ENCODE measurements around the gene YOD1.
A peak's percentile ranks its signal among the peaks of the same experiment; 100 is the strongest.
"Not testable (repeated sequence)": the region's sequence is repeated elsewhere in the genome, so short reads cannot be mapped to it uniquely, and the experiment has no call there.

YOD1 gene

DNA sequence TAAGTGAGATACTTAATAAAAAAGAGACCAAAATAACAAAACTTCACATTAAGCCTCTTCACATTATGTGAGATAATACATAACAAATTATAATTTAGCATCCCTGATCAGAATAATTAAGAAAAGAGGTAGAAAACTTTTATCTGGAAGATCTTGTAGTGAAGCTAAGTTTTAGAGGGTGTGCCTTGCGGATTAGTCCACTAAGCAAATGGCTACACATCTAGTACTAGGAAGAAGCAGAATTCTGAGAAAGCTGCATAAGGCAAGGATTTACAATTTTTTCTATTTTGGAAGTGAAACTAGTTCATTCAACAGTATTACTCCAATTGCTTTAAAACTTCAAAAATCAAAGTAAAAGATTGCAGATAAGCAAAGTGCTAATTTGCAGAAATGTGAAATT lies 3.5 kb downstream of the YOD1 start:
- no peak for DNase-seq

- no peak for DNase-seq
These were observed 5.6 kb downstream of the YOD1 start for GRCh38 chr1:207045453-207045852.

GRCh38 chr1:207041397-207041796 lies 9.6 kb downstream of the YOD1 start:
- not testable (repeated sequence) for DNase-seq

GRCh38 chr1:207040181-207040533 lies 10.9 kb downstream of the YOD1 start:
- no peak for DNase-seq

DNA sequence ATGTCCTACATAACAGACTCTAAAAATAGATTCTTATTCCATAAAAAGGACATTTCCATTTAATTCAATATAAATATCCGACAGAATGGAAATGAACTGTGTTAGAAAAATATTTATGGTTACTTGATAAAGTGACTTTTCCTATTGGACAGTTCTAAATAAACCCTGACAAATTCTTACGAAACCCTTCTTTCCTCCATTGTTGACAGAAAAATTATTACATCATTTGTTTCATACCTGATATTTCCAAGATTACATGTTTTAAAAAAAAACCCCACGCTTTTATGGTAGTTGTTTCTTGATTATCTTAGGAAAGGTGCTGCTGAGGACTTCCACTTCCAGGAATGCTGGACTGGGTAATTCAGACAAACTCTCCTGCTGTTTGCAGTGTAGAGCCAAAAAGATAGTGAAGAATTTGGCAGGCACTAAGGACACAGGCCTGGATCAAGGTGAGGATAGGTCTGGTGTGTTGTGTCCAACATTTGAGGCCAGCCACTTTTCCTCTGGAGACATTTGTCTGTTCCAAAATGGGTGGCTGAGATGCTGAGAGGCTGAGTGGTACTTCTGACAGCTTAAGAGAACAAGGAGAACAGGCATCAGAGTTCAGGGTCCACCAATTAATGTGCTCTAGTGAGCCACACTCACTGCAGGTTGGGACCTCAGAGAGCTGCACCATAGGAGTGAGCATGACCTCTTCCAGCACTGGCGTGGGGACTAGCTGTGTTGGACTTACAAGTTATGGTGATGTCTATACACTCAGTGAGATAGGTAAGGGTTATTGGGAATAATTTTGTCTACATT lies 11.4 kb downstream of the YOD1 start:
- DNase-seq = no peak

GRCh38 chr1:207036865-207037264 lies 14.1 kb downstream of the YOD1 start:
- DNase-seq = no peak

GRCh38 chr1:207035877-207036551 lies 15.0 kb downstream of the YOD1 start:
- no peak for DNase-seq

DNA sequence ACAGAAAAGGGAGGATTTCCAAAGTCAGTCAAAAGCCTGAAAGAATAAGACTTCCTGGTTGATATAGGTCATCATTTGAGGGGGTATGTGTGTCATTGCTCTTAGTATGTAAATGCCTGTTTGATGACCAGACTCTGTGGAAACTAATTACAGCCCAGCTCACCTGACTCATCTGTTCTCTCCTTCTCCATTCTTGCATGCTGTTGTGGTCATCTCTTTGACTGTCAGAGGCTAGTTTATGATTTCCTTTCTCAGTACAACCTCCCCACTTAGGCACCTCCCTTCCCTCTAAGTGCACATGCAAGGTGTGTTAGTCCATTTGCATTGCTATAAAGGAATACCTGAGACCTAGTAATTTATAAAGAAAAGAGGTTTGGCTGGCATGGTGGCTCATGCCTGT lies 16.0 kb downstream of the YOD1 start:
- DNase-seq = no peak

GRCh38 chr1:207034208-207034607 lies 16.8 kb downstream of the YOD1 start:
- DNase-seq = no peak

- DNase-seq = no peak
These were observed 17.7 kb downstream of the YOD1 start for GRCh38 chr1:207033302-207033701.

GRCh38 chr1:207032528-207033017 lies 18.4 kb downstream of the YOD1 start, which contains the start of gene C1orf116:
TSS of gene C1orf116 (minus strand) at chr1:207032756. CDS start at chr1:207027598, 5,158 bp downstream.
- DNase-seq = peak; percentile 80

DNA sequence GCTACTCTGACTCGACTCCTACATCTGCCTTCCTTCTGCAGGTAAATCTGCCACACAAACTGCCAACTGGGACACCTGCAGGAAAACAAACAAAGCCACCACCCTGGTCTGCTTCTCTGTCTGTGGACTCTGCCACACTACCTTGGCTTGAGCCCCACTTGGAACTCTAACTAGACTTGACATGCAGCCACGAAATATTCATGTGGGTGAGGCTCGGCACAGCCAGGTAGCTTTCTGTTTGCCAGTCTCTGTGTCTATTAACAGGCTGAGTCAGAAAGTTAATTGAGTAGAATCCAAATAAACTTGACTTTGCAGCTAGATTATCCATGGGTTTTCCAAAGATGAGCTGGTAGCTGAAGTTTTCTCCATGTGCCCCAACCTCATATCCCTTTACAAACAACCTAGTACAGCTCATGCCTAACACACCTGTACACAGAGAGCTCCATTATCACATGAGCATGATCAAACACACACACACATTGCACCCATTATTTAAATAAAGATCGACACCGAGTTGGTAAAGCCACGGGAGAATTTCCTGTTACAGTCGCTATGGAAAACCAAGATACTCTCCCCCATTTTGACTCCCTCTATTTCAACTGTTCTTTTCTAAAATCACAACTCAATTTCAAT lies 19.3 kb downstream of the YOD1 start:
- peak; percentile 42 for DNase-seq

GRCh38 chr1:207031016-207031415 lies 20.0 kb downstream of the YOD1 start:
- no peak for DNase-seq

- DNase-seq = no peak
These were observed 20.4 kb downstream of the YOD1 start for GRCh38 chr1:207030522-207031009.

- peak; percentile 2 for DNase-seq
These were observed 21.1 kb downstream of the YOD1 start for GRCh38 chr1:207029701-207030521.

- DNase-seq = no peak
These were observed 21.9 kb downstream of the YOD1 start for GRCh38 chr1:207028884-207029650.

DNA sequence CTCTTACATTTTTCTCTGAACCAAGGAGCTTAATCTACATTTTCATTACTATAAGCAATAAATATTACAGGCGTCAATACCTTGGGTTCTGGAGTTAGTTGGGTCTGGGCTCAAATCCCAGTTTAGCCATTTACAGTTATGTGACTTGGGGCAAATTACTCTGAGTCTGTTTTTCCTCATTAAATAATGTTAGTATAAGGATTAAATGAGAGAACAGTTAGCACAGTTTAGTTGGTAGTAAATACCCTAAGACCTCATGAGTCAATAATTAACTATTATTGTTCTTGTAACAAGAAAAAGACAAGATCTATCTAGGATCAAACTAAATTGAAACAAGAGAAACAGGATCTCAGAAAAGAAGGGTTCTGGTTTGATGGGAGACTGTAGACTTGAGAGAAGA lies 23.1 kb downstream of the YOD1 start:
- DNase-seq = no peak

DNA sequence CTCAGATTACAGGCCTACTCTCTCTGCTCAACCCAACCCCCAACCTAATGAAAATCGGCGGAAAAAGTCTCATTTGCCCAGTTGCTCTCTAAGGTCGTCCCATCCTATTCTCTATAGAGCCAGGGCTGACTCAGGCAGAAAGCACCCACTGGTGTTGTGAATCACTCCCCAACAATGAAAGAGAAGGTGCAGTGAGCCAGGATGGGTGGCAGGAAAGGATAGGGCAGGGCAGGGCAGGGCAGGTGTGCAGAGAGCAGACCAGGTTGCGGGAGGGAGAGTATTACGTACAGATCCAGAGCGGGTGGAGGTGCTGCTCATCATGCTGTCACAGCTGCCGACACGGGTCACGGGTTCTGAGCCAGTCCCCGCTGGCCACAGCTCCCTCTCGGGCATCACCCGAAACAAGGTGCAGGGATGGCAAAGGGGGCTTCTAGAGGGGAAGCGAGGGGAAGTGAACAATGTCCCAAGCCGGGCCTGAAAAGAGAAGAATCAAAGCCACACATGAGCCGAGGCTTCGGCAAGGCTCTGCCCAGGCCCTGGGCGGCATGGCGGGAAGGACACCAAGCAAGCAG lies 23.7 kb downstream of the YOD1 start:
- DNase-seq = no peak

GRCh38 chr1:207026104-207026534 lies 24.9 kb downstream of the YOD1 start:
- DNase-seq = no peak

- no peak for DNase-seq
These were observed 25.7 kb downstream of the YOD1 start for GRCh38 chr1:207025146-207025880.
